ENCODE results near the gene TSC1. TPM values are rescaled to one million over a fixed set of nuclear protein-coding genes. Genes with fewer than 3 reads are reported as not detected.

The TSC1 gene
- total RNA-seq, 1 donor: 68.4 TPM

DNA sequence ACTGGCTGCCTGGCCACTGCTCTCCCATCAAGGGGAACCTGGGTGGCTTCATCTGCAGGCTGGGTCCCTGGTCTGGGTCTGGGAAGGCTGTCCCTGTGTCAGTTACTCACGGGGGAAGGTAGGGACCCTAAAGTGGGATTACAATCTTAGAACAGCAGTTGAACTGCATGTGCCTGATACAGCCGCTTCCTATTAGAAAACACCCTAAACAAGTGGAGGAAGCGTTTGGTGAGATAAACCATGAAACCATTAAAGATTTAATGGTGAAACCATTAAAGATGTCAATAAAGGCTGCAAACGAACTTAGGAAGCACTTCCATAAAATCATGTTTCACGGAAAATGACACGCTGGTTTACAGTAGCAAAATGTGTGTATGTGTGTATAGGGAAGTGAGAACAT is 31.5 kb upstream of the TSC1 start:
- no peak for DNase-seq (ENCODE audit: insufficient read length, low spot score, missing footprints)
- no peak overlapping the region for H3K27ac ChIP-seq (ENCODE audit: low read depth, low read length)
- no peaks in the 10 kb centered on the region for H3K79me2 ChIP-seq (ENCODE audit: insufficient read depth, low read length)
- H4K20me1 ChIP-seq (ENCODE audit: insufficient read depth, low read length): no peaks in the 10 kb centered on the region
- H3K4me2 ChIP-seq (ENCODE audit: insufficient read depth, low read length): no peak overlapping the region
- no peak overlapping the region for H2AFZ ChIP-seq (ENCODE audit: low read length)
- peaks cover 35% of the 10 kb centered on the region for H3K27me3 ChIP-seq (ENCODE audit: insufficient read depth, low read length)
- H3K36me3 ChIP-seq (ENCODE audit: insufficient read depth, low read length): no peaks in the 10 kb centered on the region
- no peak overlapping the region for H3K4me3 ChIP-seq (ENCODE audit: insufficient read depth, low read length)
- TF ChIP-seq CTCF (IDR thresholded peaks at IDR 0.05; ENCODE audit: extremely low read depth, low read depth, low read length): no peak
- H3K4me1 ChIP-seq (ENCODE audit: insufficient read depth, low read length): no peaks in the 10 kb centered on the region
- no peaks in the 10 kb centered on the region for H3K9me3 ChIP-seq (ENCODE audit: low read depth, low read length)

- no peak overlapping the region for H3K4me3 ChIP-seq (ENCODE audit: insufficient read depth, low read length)
- no peaks in the 10 kb centered on the region for H3K4me1 ChIP-seq (ENCODE audit: insufficient read depth, low read length)
- no peaks in the 10 kb centered on the region for H3K36me3 ChIP-seq (ENCODE audit: insufficient read depth, low read length)
- H3K9me3 ChIP-seq (ENCODE audit: low read depth, low read length): no peaks in the 10 kb centered on the region
- peaks cover 33% of the 10 kb centered on the region for H3K27me3 ChIP-seq (ENCODE audit: insufficient read depth, low read length)
- H3K79me2 ChIP-seq (ENCODE audit: insufficient read depth, low read length): no peaks in the 10 kb centered on the region
- no peak overlapping the region for H3K4me2 ChIP-seq (ENCODE audit: insufficient read depth, low read length)
- H3K27ac ChIP-seq (ENCODE audit: low read depth, low read length): no peak overlapping the region
- DNase-seq (ENCODE audit: insufficient read length, low spot score, missing footprints): peak; percentile 93
- H2AFZ ChIP-seq (ENCODE audit: low read length): no peak overlapping the region
- TF ChIP-seq CTCF (IDR thresholded peaks at IDR 0.05; ENCODE audit: extremely low read depth, low read depth, low read length): no peak
- H4K20me1 ChIP-seq (ENCODE audit: insufficient read depth, low read length): no peaks in the 10 kb centered on the region
These were observed 29.3 kb upstream of the TSC1 start for GRCh38 chr9:132973713-132974112.

DNA sequence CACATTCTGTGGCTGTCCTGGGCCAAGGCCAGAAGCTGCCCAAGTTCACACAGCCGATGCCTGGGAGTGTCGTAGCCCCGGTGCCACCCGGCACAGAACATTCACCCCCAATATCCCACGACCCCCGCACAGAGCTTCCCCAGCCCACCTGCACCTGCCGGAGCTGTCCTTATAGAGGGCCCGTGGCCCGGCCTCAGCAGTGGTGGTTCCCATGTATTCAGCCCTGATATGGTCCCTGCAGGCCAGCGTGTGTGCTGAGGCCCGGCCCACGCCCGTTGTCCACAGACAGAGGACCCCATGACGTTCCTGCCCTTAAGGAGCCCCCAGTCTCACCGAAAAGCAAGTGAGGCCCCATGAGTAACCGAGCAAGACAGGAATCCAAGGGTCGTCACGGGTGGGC is 28.8 kb upstream of the TSC1 start:
- no peak overlapping the region for H3K4me3 ChIP-seq (ENCODE audit: insufficient read depth, low read length)
- H3K4me1 ChIP-seq (ENCODE audit: insufficient read depth, low read length): no peaks in the 10 kb centered on the region
- no peaks in the 10 kb centered on the region for H3K79me2 ChIP-seq (ENCODE audit: insufficient read depth, low read length)
- H2AFZ ChIP-seq (ENCODE audit: low read length): no peak overlapping the region
- TF ChIP-seq CTCF (IDR thresholded peaks at IDR 0.05; ENCODE audit: extremely low read depth, low read depth, low read length): no peak
- H3K27me3 ChIP-seq (ENCODE audit: insufficient read depth, low read length): peaks cover 27% of the 10 kb centered on the region
- no peaks in the 10 kb centered on the region for H4K20me1 ChIP-seq (ENCODE audit: insufficient read depth, low read length)
- no peaks in the 10 kb centered on the region for H3K36me3 ChIP-seq (ENCODE audit: insufficient read depth, low read length)
- no peaks in the 10 kb centered on the region for H3K9me3 ChIP-seq (ENCODE audit: low read depth, low read length)
- H3K27ac ChIP-seq (ENCODE audit: low read depth, low read length): no peak overlapping the region
- DNase-seq (ENCODE audit: insufficient read length, low spot score, missing footprints): no peak
- H3K4me2 ChIP-seq (ENCODE audit: insufficient read depth, low read length): no peak overlapping the region

DNA sequence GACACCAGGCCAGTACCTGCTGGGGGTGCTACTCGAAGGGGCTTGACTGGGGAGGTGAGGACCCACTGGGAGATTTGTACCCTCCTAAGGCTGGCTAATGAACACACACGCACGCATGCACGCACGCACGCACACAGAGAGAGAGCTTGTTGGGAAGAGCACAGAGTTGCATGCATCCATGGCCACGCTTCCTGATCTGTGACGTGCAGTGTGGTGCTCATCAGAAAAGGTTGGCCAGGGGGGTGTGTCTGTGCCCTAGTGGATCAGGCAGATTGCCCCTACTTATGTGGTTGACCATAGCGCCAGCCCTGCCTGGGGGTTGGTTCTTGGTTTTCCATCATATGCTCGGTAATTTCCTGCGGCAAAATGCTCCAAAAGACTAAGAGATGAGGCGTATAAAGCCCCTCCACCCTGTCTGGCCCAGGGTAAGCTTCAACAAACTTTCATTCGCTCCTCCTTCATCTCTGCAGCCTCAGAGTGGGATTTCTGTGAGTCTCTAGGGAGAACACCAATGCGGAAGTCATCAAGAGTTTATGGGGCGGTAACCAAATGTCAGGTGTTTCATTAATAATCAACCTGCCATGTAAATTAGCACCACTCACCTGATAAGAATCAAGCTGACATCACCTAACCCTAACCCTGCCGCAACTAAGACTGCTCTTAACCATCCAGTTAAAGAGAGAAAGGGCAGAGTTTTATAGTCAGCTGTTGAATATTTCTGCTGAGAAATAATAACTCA is 26.1 kb upstream of the TSC1 start:
- no peak overlapping the region for H2AFZ ChIP-seq (ENCODE audit: low read length)
- H3K36me3 ChIP-seq (ENCODE audit: insufficient read depth, low read length): no peaks in the 10 kb centered on the region
- TF ChIP-seq CTCF (IDR thresholded peaks at IDR 0.05; ENCODE audit: extremely low read depth, low read depth, low read length): no peak

More for the DNA sequence above, 26.1 kb upstream of the TSC1 start:
- no peak overlapping the region for H3K4me2 ChIP-seq (ENCODE audit: insufficient read depth, low read length)
- DNase-seq (ENCODE audit: insufficient read length, low spot score, missing footprints): no peak
- no peaks in the 10 kb centered on the region for H4K20me1 ChIP-seq (ENCODE audit: insufficient read depth, low read length)
- no peak overlapping the region for H3K27ac ChIP-seq (ENCODE audit: low read depth, low read length)
- H3K4me1 ChIP-seq (ENCODE audit: insufficient read depth, low read length): no peaks in the 10 kb centered on the region
- no peak overlapping the region for H3K4me3 ChIP-seq (ENCODE audit: insufficient read depth, low read length)
- H3K9me3 ChIP-seq (ENCODE audit: low read depth, low read length): no peaks in the 10 kb centered on the region
- H3K27me3 ChIP-seq (ENCODE audit: insufficient read depth, low read length): peaks cover 28% of the 10 kb centered on the region
- H3K79me2 ChIP-seq (ENCODE audit: insufficient read depth, low read length): no peaks in the 10 kb centered on the region

Measured in osteoblast (primary cell).